Measurements from ENCODE around the gene KRTAP25-1.

- TF ChIP-seq CTCF (IDR thresholded peaks at IDR 0.05 in 4 of 5, conservative IDR thresholded peaks at IDR 0.05 in 1 of 5) = no peak
- TF ChIP-seq POLR2A (IDR thresholded peaks at IDR 0.05) = no peak
Observed at GRCh38 chr21:30338717-30339116, 49.4 kb upstream of the KRTAP25-1 start.
